ENCODE results near the gene IFNGR2.

GRCh38 chr21:33362044-33362555 lies 41.1 kb upstream of the IFNGR2 start:
- TF ChIP-seq CTCF (conservative IDR thresholded peaks at IDR 0.05; ENCODE audit: low read depth, low read length): no peak
- no peak for TF ChIP-seq RAD21 (IDR thresholded peaks at IDR 0.05; ENCODE audit: low read length)
- TF ChIP-seq RFX5 (IDR thresholded peaks at IDR 0.05; ENCODE audit: low read depth, low read length): no peak
- TF ChIP-seq SMC3 (IDR thresholded peaks at IDR 0.05; ENCODE audit: low read depth, low read length): no peak
- TF ChIP-seq ELK1 (IDR thresholded peaks at IDR 0.05; ENCODE audit: borderline replicate concordance, low read depth, low read length): no peak
- TF ChIP-seq POLR2A (IDR thresholded peaks at IDR 0.05; ENCODE audit: low read depth, low read length): no peak
- no peak for TF ChIP-seq CHD1 (IDR thresholded peaks at IDR 0.05; ENCODE audit: low read depth, low read length)
- no peak for TF ChIP-seq RCOR1 (IDR thresholded peaks at IDR 0.05; ENCODE audit: insufficient replicate concordance, low read length)
- no peak for TF ChIP-seq MAFK (IDR thresholded peaks at IDR 0.05; ENCODE audit: low read depth, low read length)
- no peak for TF ChIP-seq CEBPB (IDR thresholded peaks at IDR 0.05; ENCODE audit: low read depth, low read length)
- TF ChIP-seq FOS (IDR thresholded peaks at IDR 0.05; ENCODE audit: low read depth, low read length): no peak
- no peak for TF ChIP-seq MXI1 (IDR thresholded peaks at IDR 0.05; ENCODE audit: borderline replicate concordance, low read depth, low read length)
- TF ChIP-seq NFE2L2 (IDR thresholded peaks at IDR 0.05; ENCODE audit: low read depth, low read length): no peak
- TF ChIP-seq MAZ (IDR thresholded peaks at IDR 0.05; ENCODE audit: borderline replicate concordance, low read depth, low read length): no peak
